GM18909 (cell line): ENCODE measurements around the gene RREB1.
"Not testable (repeated sequence)": the region's sequence is repeated elsewhere in the genome, so short reads cannot be mapped to it uniquely, and the experiment has no call there.

Experiments
- ATAC-seq: cut with Tn5 transposase; IDR thresholded peaks from one replicate; pipeline ENCODE4 v1.9.1; 2021; ENCODE audit warnings: mild to moderate bottlenecking; ENCODE audit not compliant: unreplicated experiment, poor library complexity

Gene RREB1

GRCh38 chr6:7273709-7274108, 165.9 kb downstream of the RREB1 start:
- no peak for ATAC-seq

GRCh38 chr6:7274525-7274924, 166.8 kb downstream of the RREB1 start:
- not testable (repeated sequence) for ATAC-seq

- no peak for ATAC-seq
These were observed 168.4 kb downstream of the RREB1 start for GRCh38 chr6:7276199-7276524.

GRCh38 chr6:7282097-7282906, 174.5 kb downstream of the RREB1 start:
- ATAC-seq: no peak

GRCh38 chr6:7283676-7284075, 175.9 kb downstream of the RREB1 start:
- no peak for ATAC-seq

GRCh38 chr6:7285416-7285815, 177.7 kb downstream of the RREB1 start:
- no peak for ATAC-seq

GRCh38 chr6:7290079-7290478, 182.3 kb downstream of the RREB1 start:
- ATAC-seq: no peak

- ATAC-seq: no peak
These were observed 185.0 kb downstream of the RREB1 start for GRCh38 chr6:7292596-7293255.

GRCh38 chr6:7295916-7296315, 188.2 kb downstream of the RREB1 start:
- ATAC-seq: no peak

- no peak for ATAC-seq
These were observed 188.8 kb downstream of the RREB1 start for GRCh38 chr6:7296602-7297001.

GRCh38 chr6:7298113-7298512, 190.4 kb downstream of the RREB1 start:
- no peak for ATAC-seq

- no peak for ATAC-seq
These were observed 193.2 kb downstream of the RREB1 start for GRCh38 chr6:7300926-7301325.
